Activated B cell treated with CpG ODN at 0.5 μM for 24 hours (primary cell): Measurements from ENCODE around the gene ERC2. TPM values are rescaled to one million over a fixed set of nuclear protein-coding genes. Genes with fewer than 3 reads are reported as not detected.

Source experiments
- ATAC-seq: fragments of 200-7000 bp; cut with Tn5 transposase; one replicate; pipeline ENCODE4 v1.10.0; 2021; ENCODE audit warnings: low read depth, mild to moderate bottlenecking, moderate library complexity
- CTCF ChIA-PET: fragments of 350-600 bp; sonication (Branson Sonifier 250); formaldehyde crosslinking; loops from one replicate; lab custom pipeline; 2021; ENCODE audit warnings: antibody characterized with exemption; lab: Charles Lee
- POLR2A ChIA-PET: fragments of 350-600 bp; sonication (Branson Sonifier 250); formaldehyde crosslinking; loops from one replicate; lab custom pipeline; 2021; ENCODE audit warnings: antibody characterized with exemption; lab: Charles Lee
- DNase-seq: peaks from one replicate; pipeline ENCODE4 v3.0.0; 2022
- H3K27ac Mint-ChIP-seq: one replicate; pipeline ENCODE4 v1.8.0; 2020; ENCODE audit warnings: mixed read lengths
- H3K27me3 Mint-ChIP-seq: one replicate; pipeline ENCODE4 v1.8.0; 2021; ENCODE audit warnings: mixed read lengths
- H3K36me3 Mint-ChIP-seq: one replicate; pipeline ENCODE4 v1.8.0; 2021; ENCODE audit warnings: low read depth, mixed read lengths
- H3K4me1 Mint-ChIP-seq: one replicate; pipeline ENCODE4 v1.8.0; 2021; ENCODE audit warnings: mixed read lengths
- H3K4me3 Mint-ChIP-seq: one replicate; pipeline ENCODE4 v1.8.0; 2020; ENCODE audit warnings: mild to moderate bottlenecking, mixed read lengths
- H3K9me3 Mint-ChIP-seq: one replicate; pipeline ENCODE4 v1.8.0; 2020; ENCODE audit warnings: mixed read lengths
- intact Hi-C: fragments of 100-400 bp; cut with micrococcal nuclease; formaldehyde crosslinking; loops from one replicate; pipeline ENCODE4 v1.15.1; 2024
- total RNA-seq: library from RNA; stranded (reverse); gene quantifications from 2 replicates; pipeline ENCODE4 v1.2.3, GENCODE V29; 2022
- TF ChIP-seq, protein P1 (sequence below): fragments of 200-600 bp; IDR thresholded peaks from one replicate; pipeline ENCODE4 v1.8.0; 2022; ENCODE audit warnings: antibody characterized with exemption, mild to moderate bottlenecking

ERC2 gene
- total RNA-seq, 1 donor from 2014 or later, result not detected

DNA sequence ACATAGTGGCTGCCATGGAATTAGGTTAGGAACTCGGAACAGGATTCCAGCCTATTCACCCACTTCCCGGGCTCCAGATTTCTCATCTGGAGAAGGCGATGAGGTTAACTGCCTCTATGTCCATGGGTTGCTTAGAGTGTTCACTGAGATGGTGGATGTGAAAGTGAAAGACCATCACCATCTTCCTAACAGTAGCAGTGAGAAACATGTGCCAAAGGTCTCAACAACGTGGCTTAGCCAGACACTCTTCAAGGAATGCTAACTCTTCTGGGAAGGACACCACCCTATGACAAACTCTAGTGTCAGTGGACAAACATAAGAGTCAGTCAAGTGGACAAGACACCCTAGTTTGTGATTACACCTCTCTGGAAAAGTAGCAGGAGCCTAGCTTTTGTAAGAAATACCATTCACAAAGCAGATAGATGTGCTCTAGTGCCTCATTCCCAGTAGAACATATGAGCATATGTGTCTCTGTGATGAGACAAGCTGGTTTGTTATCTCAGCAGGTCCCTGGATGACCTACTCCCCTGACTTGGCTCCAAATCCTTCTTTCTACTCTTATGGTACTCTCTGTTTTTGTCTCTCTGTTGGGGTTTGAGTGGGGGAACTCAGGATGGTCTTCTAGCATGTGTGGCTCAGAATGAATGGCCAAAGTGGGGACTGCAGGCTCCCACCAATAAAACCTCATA, 770.9 kb downstream of the ERC2 start:
- POLR2A ChIA-PET, result no interaction called here
- H3K9me3 Mint-ChIP-seq, result no peaks in the 10 kb centered on the region
- intact Hi-C loops, result no loop called here
- ATAC-seq, result no peak
- TF ChIP-seq, protein P1, sequence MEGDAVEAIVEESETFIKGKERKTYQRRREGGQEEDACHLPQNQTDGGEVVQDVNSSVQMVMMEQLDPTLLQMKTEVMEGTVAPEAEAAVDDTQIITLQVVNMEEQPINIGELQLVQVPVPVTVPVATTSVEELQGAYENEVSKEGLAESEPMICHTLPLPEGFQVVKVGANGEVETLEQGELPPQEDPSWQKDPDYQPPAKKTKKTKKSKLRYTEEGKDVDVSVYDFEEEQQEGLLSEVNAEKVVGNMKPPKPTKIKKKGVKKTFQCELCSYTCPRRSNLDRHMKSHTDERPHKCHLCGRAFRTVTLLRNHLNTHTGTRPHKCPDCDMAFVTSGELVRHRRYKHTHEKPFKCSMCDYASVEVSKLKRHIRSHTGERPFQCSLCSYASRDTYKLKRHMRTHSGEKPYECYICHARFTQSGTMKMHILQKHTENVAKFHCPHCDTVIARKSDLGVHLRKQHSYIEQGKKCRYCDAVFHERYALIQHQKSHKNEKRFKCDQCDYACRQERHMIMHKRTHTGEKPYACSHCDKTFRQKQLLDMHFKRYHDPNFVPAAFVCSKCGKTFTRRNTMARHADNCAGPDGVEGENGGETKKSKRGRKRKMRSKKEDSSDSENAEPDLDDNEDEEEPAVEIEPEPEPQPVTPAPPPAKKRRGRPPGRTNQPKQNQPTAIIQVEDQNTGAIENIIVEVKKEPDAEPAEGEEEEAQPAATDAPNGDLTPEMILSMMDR, result no peak
- no peaks in the 10 kb centered on the region for H3K36me3 Mint-ChIP-seq
- H3K27ac Mint-ChIP-seq, result no peak overlapping the region
- CTCF ChIA-PET, result no interaction called here
- no peak overlapping the region for H3K4me3 Mint-ChIP-seq
- H3K4me1 Mint-ChIP-seq, result no peaks in the 10 kb centered on the region
- H3K27me3 Mint-ChIP-seq, result no peaks in the 10 kb centered on the region
- no peak for DNase-seq

DNA sequence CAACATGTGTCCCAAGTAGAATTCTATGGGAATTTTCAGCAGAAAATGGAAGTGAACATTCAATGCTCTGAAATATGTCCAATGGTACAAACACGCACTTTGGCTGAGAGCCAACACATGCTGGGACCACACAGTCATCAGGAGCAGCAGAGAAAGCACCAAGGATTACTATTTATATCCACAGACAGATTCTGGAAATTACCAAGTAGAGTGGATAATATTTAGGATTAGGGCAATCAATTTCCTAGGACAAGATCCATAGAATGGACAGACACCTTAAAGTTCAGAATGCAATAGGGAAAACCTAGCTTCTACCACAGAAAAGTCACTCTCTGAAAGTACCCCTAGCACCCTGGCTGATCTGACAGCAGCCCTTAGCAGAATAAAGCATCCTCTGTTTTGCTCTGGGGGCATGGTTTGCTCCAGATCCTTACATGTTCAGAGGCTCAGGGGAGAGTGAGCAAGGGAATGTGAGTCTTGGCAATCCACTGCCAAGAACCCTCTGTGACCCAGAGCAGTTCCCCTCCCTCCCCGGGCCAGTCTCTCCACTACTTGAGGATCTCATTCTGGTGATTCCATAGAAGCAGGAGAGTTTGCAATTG, 775.2 kb downstream of the ERC2 start:
- Mint-ChIP-seq H3K36me3 (no peaks in the 10 kb centered on the region), H3K4me3 (no peak overlapping the region), H3K27me3 (no peaks in the 10 kb centered on the region), H3K4me1 (no peaks in the 10 kb centered on the region), H3K9me3 (no peaks in the 10 kb centered on the region), H3K27ac (no peak overlapping the region)
- POLR2A ChIA-PET, result no interaction called here
- ATAC-seq, result no peak
- TF ChIP-seq, protein P1, result no peak
- intact Hi-C loops, result no loop called here
- DNase-seq, result no peak
- CTCF ChIA-PET, result no interaction called here

DNA sequence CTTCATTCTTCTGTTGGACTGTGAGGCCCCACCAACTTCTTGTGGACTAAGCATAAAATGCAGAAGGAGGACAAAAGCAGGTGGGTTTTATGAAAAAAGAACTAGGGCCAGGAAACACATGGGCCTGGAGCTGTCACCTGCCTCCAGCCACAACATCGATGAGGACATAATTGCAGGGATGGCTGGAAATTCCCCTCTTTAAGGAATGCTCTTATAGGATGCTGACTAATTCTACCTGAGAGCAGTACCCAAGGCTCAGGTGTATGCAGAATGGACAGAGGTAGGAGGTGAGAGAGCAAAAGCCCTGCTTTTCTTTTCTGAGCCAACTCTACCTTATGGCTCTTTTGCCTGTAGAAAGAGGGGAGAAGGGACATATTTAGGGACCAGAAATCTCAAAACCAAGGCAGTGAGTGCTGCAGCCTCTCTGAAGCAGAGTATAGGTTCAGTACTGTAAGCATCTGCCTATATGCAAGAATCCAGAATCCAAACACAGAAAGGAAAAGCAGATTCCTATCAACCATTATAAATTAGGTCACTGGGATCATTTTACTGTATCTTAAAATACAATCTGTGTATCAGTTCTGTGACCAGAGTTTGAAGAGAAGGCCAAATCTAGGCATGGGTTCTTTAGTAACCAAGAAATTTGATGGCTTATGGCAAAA, 775.8 kb downstream of the ERC2 start:
- Mint-ChIP-seq H3K27ac (no peak overlapping the region), H3K9me3 (no peaks in the 10 kb centered on the region), H3K36me3 (no peaks in the 10 kb centered on the region), H3K27me3 (no peaks in the 10 kb centered on the region), H3K4me1 (no peaks in the 10 kb centered on the region), H3K4me3 (no peak overlapping the region)
- TF ChIP-seq, protein P1, result no peak
- POLR2A ChIA-PET, result no interaction called here
- CTCF ChIA-PET, result no interaction called here
- intact Hi-C loops, result no loop called here
- DNase-seq (no peak), ATAC-seq (no peak)

DNA sequence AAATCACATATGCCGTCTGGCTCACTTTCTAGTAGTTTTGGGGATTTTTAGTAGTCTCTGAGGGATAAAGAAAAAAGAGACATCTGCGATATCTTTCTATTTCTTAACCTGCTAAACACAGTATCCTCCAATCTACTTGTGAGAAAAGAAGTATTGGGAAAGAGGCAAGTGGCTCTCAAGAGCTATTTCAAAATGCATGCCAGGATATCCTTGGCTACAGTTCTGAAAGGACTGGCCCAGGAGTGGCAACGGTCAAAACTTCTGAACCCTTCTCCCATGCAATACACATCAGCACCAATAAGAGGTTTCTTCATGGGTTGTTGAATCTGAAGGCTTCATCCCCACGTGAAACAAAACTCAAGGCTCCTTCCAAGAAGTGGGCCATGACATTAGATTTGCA, 777.1 kb downstream of the ERC2 start:
- POLR2A ChIA-PET, result no interaction called here
- no peak overlapping the region for H3K27ac Mint-ChIP-seq
- H3K4me3 Mint-ChIP-seq, result no peak overlapping the region
- no peaks in the 10 kb centered on the region for H3K36me3 Mint-ChIP-seq
- ATAC-seq, result no peak
- peaks cover 1% of the 10 kb centered on the region for H3K27me3 Mint-ChIP-seq
- H3K4me1 Mint-ChIP-seq, result no peaks in the 10 kb centered on the region
- TF ChIP-seq, protein P1, result no peak
- H3K9me3 Mint-ChIP-seq, result no peaks in the 10 kb centered on the region
- CTCF ChIA-PET, result no interaction called here
- intact Hi-C loops, result no loop called here
- DNase-seq, result no peak

DNA sequence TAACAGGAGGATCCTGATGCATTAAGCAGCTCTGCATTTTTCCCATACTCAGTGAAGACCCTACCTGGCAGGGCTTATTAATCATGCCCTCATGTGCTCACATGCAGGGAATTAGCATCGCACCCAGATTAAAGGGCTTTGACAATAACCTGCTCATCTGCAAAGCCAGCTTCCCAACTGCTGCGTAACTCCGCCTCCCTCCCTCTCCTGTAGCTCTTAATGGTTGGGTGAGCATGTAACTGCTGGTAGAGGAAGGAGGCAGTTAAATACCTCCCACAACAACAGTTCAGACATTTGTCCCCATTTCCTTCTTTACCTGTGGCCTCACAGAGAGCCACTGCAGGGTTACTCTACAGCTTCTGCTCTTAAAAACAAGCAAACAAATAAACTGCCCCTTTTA, 777.5 kb downstream of the ERC2 start:
- ChIA-PET POLR2A (no interaction called here), CTCF (no interaction called here)
- Mint-ChIP-seq H3K27me3 (peaks cover 1% of the 10 kb centered on the region), H3K36me3 (no peaks in the 10 kb centered on the region), H3K4me1 (no peaks in the 10 kb centered on the region), H3K9me3 (no peaks in the 10 kb centered on the region), H3K27ac (no peak overlapping the region), H3K4me3 (no peak overlapping the region)
- no peak for DNase-seq
- TF ChIP-seq, protein P1, result no peak
- no peak for ATAC-seq
- intact Hi-C loops, result no loop called here
